IPS-18a (cell line): ENCODE data around the gene ZFYVE28.

Source experiments
- H3K27ac ChIP-seq: one replicate; pipeline ENCODE4 v1.5.1; 2013; ENCODE audit warnings: low read length
- H3K27me3 ChIP-seq: one replicate; pipeline ENCODE4 v1.6.1; 2013; ENCODE audit warnings: mild to moderate bottlenecking, low read length; ENCODE audit not compliant: control insufficient read depth, insufficient read depth
- H3K36me3 ChIP-seq: one replicate; pipeline ENCODE4 v1.6.1; 2013; ENCODE audit warnings: low read depth, low read length; ENCODE audit not compliant: control insufficient read depth
- H3K4me1 ChIP-seq: one replicate; pipeline ENCODE4 v1.6.1; 2013; ENCODE audit warnings: low read depth, low read length; ENCODE audit not compliant: control insufficient read depth
- H3K4me3 ChIP-seq: one replicate; pipeline ENCODE4 v1.5.1; 2013; ENCODE audit warnings: low read length
- H3K9ac ChIP-seq: one replicate; pipeline ENCODE4 v1.6.1; 2013; ENCODE audit warnings: mild to moderate bottlenecking, low read length, moderate library complexity
- H3K9me3 ChIP-seq: one replicate; pipeline ENCODE4 v1.6.1; 2013; ENCODE audit warnings: low read depth, low read length; ENCODE audit not compliant: control insufficient read depth

Gene ZFYVE28

DNA sequence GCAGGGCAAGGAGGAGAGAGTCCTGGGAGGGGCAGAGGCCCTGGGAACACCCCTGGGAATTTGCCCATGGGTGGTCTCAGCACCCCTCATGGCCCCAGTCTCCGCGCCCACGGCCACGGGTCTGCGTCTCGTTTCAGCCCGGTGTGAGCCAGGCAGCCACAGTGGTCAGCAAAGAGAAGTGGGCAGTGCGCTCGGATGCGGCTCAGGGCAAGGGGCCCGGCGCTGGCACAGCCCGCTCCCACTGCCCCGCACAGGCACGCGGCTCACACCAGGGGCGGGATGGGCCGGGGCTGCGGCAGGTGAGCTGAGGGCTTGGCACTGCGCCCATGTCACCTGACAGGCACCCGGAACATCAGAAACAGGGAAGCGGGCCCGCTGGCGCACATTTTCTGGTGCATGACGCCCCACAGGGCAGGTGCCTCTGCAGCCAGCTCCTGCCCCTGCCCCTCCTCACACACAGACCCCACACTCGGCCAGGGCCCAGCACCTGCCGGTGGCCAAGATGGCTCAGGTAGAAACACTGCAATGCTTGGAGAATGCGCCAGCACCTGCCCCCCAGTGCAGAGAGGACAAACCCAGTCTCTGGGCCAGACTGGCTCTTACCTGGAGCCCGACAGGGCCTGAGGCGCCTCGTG lies 114.6 kb downstream of the ZFYVE28 start:
- no peaks in the 10 kb centered on the region for H3K9me3 ChIP-seq
- no peak overlapping the region for H3K9ac ChIP-seq
- no peak overlapping the region for H3K27ac ChIP-seq
- no peaks in the 10 kb centered on the region for H3K4me1 ChIP-seq
- no peaks in the 10 kb centered on the region for H3K27me3 ChIP-seq
- H3K36me3 ChIP-seq, result no peaks in the 10 kb centered on the region
- no peak overlapping the region for H3K4me3 ChIP-seq

DNA sequence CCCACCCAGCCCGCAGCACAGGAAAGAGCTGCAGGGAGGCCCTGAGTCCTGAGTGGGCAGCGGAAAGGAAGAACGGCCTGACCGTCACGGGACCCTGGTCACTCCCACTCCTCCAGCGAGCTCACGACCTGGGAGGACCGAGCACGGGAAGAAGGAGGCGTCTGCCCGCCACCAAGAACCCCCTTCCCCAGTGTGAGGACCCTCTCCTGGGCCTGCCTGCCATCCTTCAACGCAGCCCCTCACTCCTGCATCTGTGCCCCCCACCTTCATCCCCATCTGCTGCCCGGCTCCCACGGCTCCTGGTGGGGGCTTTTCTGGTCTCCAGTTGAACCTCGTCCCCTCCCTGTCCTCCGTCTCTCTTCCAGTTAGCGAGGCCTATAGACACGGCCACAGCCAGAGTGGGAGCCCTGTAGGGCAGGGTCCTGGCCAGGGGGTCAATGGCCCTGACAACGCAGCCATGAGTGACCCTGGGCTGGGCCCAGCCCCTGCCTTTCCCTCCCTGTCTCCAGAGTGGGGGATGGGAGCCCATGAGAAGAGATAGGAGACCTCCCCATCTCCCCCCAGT lies 115.2 kb downstream of the ZFYVE28 start:
- Histone ChIP-seq H3K4me1 (no peaks in the 10 kb centered on the region), H3K36me3 (no peaks in the 10 kb centered on the region), H3K4me3 (no peak overlapping the region), H3K9me3 (no peaks in the 10 kb centered on the region), H3K27ac (no peak overlapping the region), H3K27me3 (no peaks in the 10 kb centered on the region), H3K9ac (no peak overlapping the region)

DNA sequence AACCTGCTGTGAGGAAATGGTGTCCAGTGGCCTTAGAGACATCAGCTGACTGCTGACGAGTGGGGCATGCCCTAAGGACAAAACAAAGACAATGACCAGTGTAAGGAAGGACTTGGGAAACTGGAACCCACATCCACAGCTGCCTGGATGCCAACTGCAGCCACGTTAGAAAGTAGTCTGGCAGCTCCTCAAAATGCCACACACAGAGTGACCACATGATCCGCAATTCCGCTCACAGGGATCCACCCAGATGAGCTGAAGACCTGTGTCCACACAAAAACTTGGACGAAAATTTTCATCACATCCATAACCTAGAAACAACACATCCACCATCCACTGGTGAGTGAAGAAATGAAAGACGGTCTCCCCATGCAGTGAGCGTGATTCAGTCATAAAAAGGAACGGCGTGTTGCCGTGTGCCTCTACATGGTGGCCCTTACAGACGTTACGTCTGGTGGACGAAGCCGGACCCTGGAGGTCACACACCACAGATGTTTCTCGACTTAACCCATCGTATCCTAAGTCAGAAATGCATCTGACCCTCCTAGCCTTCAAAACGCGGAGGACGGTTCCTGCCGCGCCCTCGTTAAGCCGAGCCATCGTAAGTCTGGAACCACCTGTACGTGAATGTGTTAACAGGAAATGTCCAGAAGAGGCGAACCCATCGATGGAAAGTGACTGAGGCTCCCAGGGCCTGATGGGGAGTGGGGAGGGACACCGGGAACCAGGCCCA lies 115.9 kb downstream of the ZFYVE28 start:
- Histone ChIP-seq H3K27ac (no peak overlapping the region), H3K27me3 (no peaks in the 10 kb centered on the region), H3K4me3 (no peak overlapping the region), H3K9ac (no peak overlapping the region), H3K4me1 (no peaks in the 10 kb centered on the region), H3K36me3 (no peaks in the 10 kb centered on the region), H3K9me3 (no peaks in the 10 kb centered on the region)

DNA sequence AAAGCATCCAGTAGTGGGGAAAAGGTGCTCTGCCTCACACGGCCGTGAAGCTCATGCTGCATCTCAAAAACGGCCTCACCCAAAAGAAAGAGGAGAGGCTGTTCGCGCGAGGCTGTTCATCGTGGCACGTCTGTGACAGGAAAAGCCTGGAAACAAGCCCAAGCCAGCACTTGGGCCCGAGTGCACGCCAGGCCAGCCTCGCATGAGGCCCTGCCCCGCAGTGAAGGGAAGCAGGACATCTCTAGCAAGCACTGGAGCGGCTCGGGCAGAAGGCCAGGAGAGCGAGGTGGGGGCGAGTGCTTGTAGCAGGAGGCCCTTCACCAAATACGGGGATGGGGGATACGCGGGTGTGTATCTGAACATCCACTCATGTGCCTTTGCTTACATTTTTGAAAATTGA lies 116.6 kb downstream of the ZFYVE28 start:
- Histone ChIP-seq H3K27me3 (no peaks in the 10 kb centered on the region), H3K4me1 (no peaks in the 10 kb centered on the region), H3K36me3 (no peaks in the 10 kb centered on the region), H3K27ac (no peak overlapping the region), H3K4me3 (no peak overlapping the region), H3K9me3 (no peaks in the 10 kb centered on the region), H3K9ac (no peak overlapping the region)

DNA sequence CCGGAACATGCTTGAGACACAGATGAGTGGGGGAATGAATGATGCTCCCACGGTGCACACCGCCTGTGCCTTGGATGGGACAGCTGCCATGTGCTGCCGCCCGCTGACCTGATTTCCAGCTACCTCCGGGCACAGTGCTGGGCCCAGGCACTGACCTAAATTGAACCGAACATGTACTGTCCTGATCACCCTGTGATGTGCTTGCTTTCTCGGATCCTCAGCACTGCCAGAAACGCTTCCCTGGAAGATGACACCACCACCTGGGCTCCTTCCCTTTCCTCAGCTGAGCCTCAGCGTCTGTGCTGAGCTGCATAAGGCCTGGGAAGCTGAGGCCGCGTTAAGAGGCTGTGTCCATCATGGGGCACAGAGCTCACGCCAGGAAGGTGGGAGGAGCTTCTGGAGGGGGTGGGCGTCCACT lies 117.2 kb downstream of the ZFYVE28 start:
- Histone ChIP-seq H3K27me3 (no peaks in the 10 kb centered on the region), H3K4me1 (no peaks in the 10 kb centered on the region), H3K36me3 (no peaks in the 10 kb centered on the region), H3K9ac (no peak overlapping the region), H3K27ac (no peak overlapping the region), H3K9me3 (no peaks in the 10 kb centered on the region), H3K4me3 (no peak overlapping the region)

DNA sequence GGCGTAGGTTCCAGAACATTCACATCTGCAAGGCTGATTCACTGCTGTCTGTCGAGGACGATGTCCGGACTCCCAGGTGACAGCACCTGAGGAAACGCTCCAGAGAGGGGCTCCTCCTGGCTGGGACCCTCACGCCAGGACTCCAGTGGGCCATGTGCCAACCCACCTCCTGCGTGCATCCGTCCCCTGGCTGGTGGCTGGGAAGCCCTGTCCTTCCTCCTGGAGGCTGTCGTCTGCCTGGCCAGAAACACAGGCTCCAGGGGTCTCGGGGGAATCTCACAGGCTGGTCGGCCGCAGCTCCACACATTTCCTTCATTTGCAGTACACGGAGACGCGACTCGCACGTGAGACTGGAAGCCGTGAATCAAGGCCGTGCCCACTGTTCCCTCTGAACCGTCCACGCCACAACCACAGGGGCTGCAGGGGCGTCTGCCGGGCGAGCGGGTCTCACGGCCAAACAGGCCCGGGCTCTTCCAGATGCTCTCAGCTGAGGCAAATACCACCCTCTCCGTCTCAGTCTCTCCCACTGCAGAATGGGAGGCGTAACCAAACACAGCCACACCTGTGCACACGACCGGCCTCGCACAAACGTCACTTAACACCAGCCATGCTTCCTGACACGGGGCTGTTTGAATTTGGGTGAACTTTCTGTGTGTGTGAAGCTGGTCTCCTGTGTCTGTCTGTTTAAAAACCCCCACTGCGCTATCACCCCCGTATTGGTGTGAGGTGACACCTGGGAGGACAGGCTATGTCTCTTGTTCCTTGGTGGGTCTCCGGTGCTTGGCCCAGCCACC lies 117.8 kb downstream of the ZFYVE28 start:
- Histone ChIP-seq H3K4me1 (no peaks in the 10 kb centered on the region), H3K4me3 (no peak overlapping the region), H3K9me3 (no peaks in the 10 kb centered on the region), H3K9ac (no peak overlapping the region), H3K27ac (no peak overlapping the region), H3K36me3 (no peaks in the 10 kb centered on the region), H3K27me3 (no peaks in the 10 kb centered on the region)

DNA sequence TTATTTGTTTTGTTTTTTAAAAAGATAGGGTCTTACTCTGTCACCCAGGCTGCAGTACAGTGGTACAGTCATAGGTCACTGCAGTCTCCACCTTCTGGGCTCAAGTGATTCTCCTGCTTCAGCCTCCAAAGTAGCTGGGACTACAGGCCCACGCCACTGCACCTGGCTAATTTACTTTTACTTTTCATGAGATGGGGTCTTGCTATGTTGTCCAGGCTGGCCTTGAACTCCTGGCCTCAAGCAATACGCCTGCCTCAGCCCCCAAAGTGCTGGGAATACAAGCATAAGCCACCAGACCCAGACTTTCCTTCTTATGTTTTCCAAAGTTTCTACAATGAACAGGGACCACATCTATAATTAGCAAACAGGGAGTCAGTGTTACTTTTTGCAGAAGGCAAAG lies 118.7 kb downstream of the ZFYVE28 start:
- no peak overlapping the region for H3K4me3 ChIP-seq
- H3K27me3 ChIP-seq, result no peaks in the 10 kb centered on the region
- no peaks in the 10 kb centered on the region for H3K4me1 ChIP-seq
- no peaks in the 10 kb centered on the region for H3K36me3 ChIP-seq
- no peak overlapping the region for H3K27ac ChIP-seq
- H3K9ac ChIP-seq, result no peak overlapping the region
- no peaks in the 10 kb centered on the region for H3K9me3 ChIP-seq

DNA sequence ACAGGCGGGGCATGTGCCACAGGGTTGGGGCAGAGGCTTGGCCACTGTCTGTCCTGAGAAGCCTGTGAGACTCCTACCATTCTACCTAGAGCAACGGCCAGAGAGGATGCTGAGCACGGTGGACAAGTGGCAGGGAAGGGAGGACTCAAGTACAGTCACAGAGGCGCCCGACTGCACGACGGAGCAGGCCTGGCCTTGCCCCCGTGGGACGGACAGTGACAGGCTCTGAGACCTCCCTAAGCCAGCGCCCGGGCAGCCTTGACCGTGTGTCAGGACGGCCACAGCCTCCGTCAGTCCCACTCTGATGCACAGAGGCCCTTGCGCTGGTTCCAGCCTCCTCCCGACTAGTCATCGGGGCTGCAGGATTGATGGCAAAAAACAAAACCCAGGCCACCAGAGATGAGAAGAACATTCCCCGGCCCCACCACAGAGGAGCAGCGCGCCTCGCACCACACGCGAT lies 119.9 kb downstream of the ZFYVE28 start:
- H3K9me3 ChIP-seq, result no peaks in the 10 kb centered on the region
- H3K4me1 ChIP-seq, result no peaks in the 10 kb centered on the region
- H3K9ac ChIP-seq, result no peak overlapping the region
- H3K27me3 ChIP-seq, result no peaks in the 10 kb centered on the region
- H3K36me3 ChIP-seq, result no peaks in the 10 kb centered on the region
- H3K27ac ChIP-seq, result no peak overlapping the region
- H3K4me3 ChIP-seq, result no peak overlapping the region

DNA sequence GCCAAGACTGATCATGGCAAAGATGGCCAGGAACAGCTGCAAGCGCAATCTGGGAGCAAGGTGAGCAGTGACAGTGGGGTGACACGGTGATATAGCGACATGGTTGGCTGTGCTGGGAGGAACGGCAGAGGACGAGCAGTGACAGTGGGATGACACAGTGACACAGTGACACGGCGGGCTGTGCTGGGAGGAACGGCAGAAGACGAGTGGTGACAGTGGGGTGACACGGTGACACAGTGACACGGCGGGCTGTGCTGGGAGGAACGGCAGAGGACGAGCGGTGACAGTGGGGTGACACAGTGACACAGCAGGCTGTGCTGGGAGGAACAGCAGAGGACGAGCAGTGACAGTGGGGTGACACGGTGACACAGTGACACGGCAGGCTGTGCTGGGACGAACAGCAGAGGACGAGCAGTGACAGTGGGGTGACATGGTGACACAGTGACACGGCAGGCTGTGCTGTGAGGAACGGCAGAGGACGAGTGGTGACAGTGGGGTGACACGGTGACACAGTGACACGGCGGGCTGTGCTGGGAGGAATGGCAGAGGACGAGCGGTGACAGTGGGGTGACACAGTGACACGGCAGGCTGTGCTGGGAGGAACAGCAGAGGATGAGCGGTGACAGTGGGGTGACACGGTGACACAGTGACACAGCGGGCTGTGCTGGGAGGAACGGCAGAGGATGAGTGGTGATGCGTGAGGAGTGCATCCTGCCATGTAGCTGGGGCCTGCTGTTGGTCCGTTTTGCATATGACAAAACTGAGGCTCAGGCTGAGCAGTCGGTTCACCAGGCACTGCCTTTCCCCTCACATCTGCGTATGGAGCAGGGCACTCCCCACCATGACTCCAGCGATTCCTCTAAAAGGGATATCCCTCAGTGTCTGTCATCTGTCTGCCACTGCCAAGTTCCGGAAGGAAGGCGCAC lies 120.6 kb downstream of the ZFYVE28 start:
- no peak overlapping the region for H3K9ac ChIP-seq
- no peaks in the 10 kb centered on the region for H3K4me1 ChIP-seq
- no peaks in the 10 kb centered on the region for H3K27me3 ChIP-seq
- no peaks in the 10 kb centered on the region for H3K36me3 ChIP-seq
- no peak overlapping the region for H3K27ac ChIP-seq
- H3K9me3 ChIP-seq, result no peaks in the 10 kb centered on the region
- no peak overlapping the region for H3K4me3 ChIP-seq

DNA sequence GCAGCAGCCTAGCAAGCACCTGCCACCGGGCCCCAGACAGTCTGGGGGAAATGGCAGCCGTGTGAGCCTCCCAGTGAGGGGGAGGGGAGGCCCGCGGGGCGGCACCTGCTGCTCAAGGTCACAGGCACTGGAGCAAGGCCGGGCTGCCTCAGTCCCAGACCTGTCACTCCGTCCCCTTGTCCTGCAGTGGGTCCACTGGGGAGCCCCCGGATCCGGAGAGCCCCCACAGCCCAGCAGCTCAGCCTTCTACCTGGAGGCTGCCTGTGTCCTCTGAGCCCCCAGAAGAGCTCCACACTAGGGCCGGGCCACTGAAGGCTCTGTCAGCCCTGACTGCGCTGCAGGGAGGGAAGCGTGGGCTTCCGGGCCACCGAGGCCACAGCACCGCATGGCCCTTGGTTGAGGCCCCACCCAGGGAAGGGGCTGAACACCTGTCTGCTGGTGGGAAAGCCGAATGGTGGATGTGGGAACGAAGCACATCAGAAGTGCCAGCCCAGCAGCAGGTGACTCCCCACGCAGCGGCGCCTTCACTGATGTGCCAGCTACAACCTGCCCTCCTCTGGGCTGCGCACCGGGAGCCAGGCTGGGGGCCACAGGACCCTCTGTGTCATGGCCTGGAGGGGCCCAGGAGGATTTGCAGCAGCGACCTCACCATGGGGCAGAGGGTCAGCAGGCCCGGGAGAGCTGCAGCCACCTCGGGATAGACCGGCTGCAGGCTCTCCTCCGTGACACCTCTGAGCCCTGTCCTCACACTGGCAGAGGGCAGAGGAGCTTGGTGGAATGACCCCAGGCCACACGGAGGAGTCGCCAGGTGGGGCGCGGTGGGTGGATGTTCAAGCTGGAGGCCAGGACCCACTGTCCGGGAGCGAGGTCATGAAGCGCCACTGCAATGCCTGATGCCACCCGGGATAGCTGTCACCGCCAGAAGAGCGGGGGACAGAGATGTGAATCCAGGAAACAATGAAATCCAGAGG lies 121.5 kb downstream of the ZFYVE28 start:
- no peak overlapping the region for H3K4me3 ChIP-seq
- no peak overlapping the region for H3K9ac ChIP-seq
- no peaks in the 10 kb centered on the region for H3K9me3 ChIP-seq
- H3K36me3 ChIP-seq, result no peaks in the 10 kb centered on the region
- H3K27ac ChIP-seq, result no peak overlapping the region
- no peaks in the 10 kb centered on the region for H3K27me3 ChIP-seq
- no peaks in the 10 kb centered on the region for H3K4me1 ChIP-seq
